H4 (cell line): ENCODE data around the gene OR5H15. TPM values are rescaled to one million over a fixed set of nuclear protein-coding genes. Genes with fewer than 3 reads are reported as not detected.

Source experiments
- total RNA-seq: library from RNA; depleted of rRNA; stranded (reverse); fragments of >200 nt; shearing (Covaris generic); gene quantifications from 2 replicates; pipeline ENCODE4 v1.2.3, GENCODE V29; 2014; rRNA removed

OR5H15 gene
- total RNA-seq, 1 experiment from 2014 or later: not detected

Other genes starting within 250 kb of the OR5H15 start
- 25.3 and 32.6 TPM in 2 replicates for gene RIOX2, start 194.3 kb upstream of the OR5H15 start, total RNA-seq
- not detected in 2 replicates for gene GABRR3, start 131.4 kb upstream of the OR5H15 start, total RNA-seq
- gene OR5AC2, start 79.5 kb upstream of the OR5H15 start, total RNA-seq: not detected in 2 replicates
- not detected in 2 replicates for gene OR5H1, start 36.0 kb upstream of the OR5H15 start, total RNA-seq
- not detected in 2 replicates for gene OR5H14, start 19.2 kb upstream of the OR5H15 start, total RNA-seq
- gene OR5H6, start 97.5 kb downstream of the OR5H15 start, total RNA-seq: not detected in 2 replicates
- gene OR5H2, start 115.8 kb downstream of the OR5H15 start, total RNA-seq: not detected in 2 replicates
- gene OR5K4, start 187.2 kb downstream of the OR5H15 start, total RNA-seq: not detected in 2 replicates
- not detected in 2 replicates for gene OR5K3, start 224.0 kb downstream of the OR5H15 start, total RNA-seq